ENCODE results near the gene LETM1. TPM values are rescaled to one million over a fixed set of nuclear protein-coding genes. Genes with fewer than 3 reads are reported as not detected.

The LETM1 gene
- total and polyA plus RNA-seq, 2 of the 8 experiments (the other 6 are each of a cell fraction or from before 2014, with no cell fraction given): 19.8 to 50.1 TPM

DNA sequence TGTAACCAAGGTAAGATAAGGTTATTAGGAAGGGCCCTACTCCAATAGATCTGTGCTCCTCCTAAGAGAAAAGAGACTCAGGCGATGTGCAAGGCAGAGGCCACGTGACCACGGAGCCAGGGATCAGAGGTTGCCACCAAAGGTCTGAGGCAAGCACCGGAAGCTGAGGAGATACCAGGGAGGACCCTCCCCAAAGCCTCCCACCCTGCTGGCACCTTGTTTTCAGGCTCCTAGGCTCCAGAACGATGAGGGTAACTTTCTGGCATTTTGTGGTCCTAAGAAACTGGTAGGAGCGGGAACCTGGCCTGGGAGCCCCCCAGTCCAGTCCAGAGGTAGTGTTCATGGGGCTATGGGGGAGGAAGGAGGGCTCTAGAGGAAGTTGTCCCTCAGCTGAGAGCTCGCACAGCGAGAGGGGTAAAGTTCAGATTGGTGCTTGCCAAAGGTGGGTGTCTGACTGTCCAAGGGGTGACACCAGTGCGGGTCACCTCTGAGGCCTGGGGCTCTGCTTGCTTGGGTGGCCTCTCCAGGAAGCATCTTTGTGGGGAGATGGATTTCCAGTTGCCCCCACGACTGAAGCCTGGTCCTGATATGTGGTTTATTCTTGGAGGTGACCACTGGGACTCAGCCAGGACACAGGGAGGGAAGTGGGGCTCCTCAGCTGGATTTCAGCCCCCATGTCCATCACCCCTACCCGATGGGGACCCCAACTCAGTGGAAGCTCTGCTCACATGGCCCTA lies 7.5 kb upstream of the LETM1 start:
- CTCF ChIA-PET (ENCODE audit: partially characterized antibody): interaction anchor here (0.5 to 2.0 kb wide), 8 partner anchors 10 to 758 kb away, joined by 3 to 9 read pairs (median 4); no protein-coding TSS in a partner anchor
- Histone ChIP-seq H3K18ac (ENCODE audit: extremely low read depth, low read length) (no peak overlapping the region), H3K36me3 (ENCODE audit: control insufficient read depth in 2 of 4, insufficient read depth in 4 of 4, low read length in 3 of 4) (no peaks in the 10 kb centered on the region), H2AK5ac (ENCODE audit: low read depth, low read length) (no peak overlapping the region), H3K14ac (ENCODE audit: insufficient read length) (no peak overlapping the region), H4K20me1 (replicated peaks in 1 of 2; ENCODE audit: control insufficient read depth in 1 of 2, insufficient read depth in 2 of 2, low read length in 2 of 2) (peaks cover 5 to 14% of the 10 kb centered on the region in 2 experiments), H2BK20ac (ENCODE audit: low read length) (no peak overlapping the region), H3K23ac (ENCODE audit: insufficient read length) (no peak overlapping the region), H3K56ac (replicated peaks; ENCODE audit: insufficient read length, low read depth, low read length) (no peak overlapping the region), H3K27ac (ENCODE audit: low read depth, low read length) (no peak overlapping the region), H2BK5ac (ENCODE audit: low read depth, low read length) (no peak overlapping the region), H3K4me1 (replicated peaks in 1 of 4; ENCODE audit: control insufficient read depth in 3 of 4, insufficient read depth in 4 of 4, low read length in 3 of 4) (no peaks in the 10 kb centered on the region; a peak in 2 of 7 replicates), H3K79me1 (ENCODE audit: low read depth, low read length) (no peaks in the 10 kb centered on the region), H3K27me3 (replicated peaks in 1 of 4; ENCODE audit: control insufficient read depth in 3 of 4, extremely low read depth in 1 of 4, insufficient read depth in 3 of 4, low read length in 3 of 4) (peaks cover 66 to 98% (median 95%) of the 10 kb centered on the region in 4 experiments), H3K4me3 (ENCODE audit: extremely low read depth in 1 of 4, insufficient read depth in 2 of 4, low read depth in 3 of 4, low read length in 4 of 4) (no peak overlapping the region), H4K91ac (replicated peaks; ENCODE audit: insufficient read length, low read length) (no peak overlapping the region), H3K79me2 (ENCODE audit: control insufficient read depth in 1 of 2, insufficient read depth in 2 of 2, low read length in 2 of 2) (no peaks in the 10 kb centered on the region), H2BK12ac (ENCODE audit: low read depth, low read length) (no peak overlapping the region), H3K4me2 (ENCODE audit: insufficient read depth in 1 of 2, low read depth in 2 of 2, low read length in 2 of 2) (no peak overlapping the region; a peak in 1 of 4 replicates), H4K8ac (ENCODE audit: extremely low read depth, insufficient read depth, low read length) (no peak overlapping the region), H3K9me3 (ENCODE audit: insufficient read depth in 2 of 2, low read depth in 1 of 2, low read length in 1 of 2) (no peaks in the 10 kb centered on the region), H2AFZ (ENCODE audit: low read length) (no peak overlapping the region), H2BK15ac (ENCODE audit: low read length) (no peak overlapping the region), H3K4ac (replicated peaks; ENCODE audit: insufficient read length, low read depth, low read length) (no peak overlapping the region), H4K5ac (ENCODE audit: insufficient read length, low read depth, low read length) (no peak overlapping the region), H2BK120ac (replicated peaks; ENCODE audit: low read depth, low read length) (no peak overlapping the region), H3K23me2 (ENCODE audit: low read depth, low read length) (peaks cover 4% of the 10 kb centered on the region; the same call in 1 of the 2 replicates), H3K9ac (replicated peaks in 1 of 4; ENCODE audit: extremely low read depth in 1 of 4, low read depth in 3 of 4, low read length in 3 of 4) (no peak overlapping the region)
- WGBS, 2 experiments (ENCODE audit: extremely low coverage in 1 of 2, insufficient coverage in 1 of 2, insufficient read length in 1 of 2, insufficient replicate concordance in 2 of 2, low coverage in 1 of 2, low lambda C conversion rate in 2 of 2, missing lambda C conversion rate in 1 of 2): 83% methylated on average over 10 of the region's 11 CpGs; no CpG with 5 or more reads in 1 of the 2 experiments
- DNase-seq (ENCODE audit: low read depth in 1 of 2, low spot score in 2 of 2): no peak
- no peak for FAIRE-seq
- POLR2A ChIA-PET (ENCODE audit: partially characterized antibody): no interaction called here
- no peak for TF ChIP-seq CEBPB (IDR thresholded peaks at IDR 0.05; ENCODE audit: low read depth, low read length)
- no peak for TF ChIP-seq POLR2A (IDR thresholded peaks at IDR 0.05; ENCODE audit: control extremely low read depth in 1 of 2, low read depth in 2 of 2, low read length in 2 of 2)
- no peak for TF ChIP-seq HDAC6 (IDR thresholded peaks at IDR 0.05; ENCODE audit: low read depth, low read length)
- TF ChIP-seq TEAD4 (IDR thresholded peaks at IDR 0.05; ENCODE audit: low read depth, low read length): no peak
- TF ChIP-seq POU5F1 (IDR thresholded peaks at IDR 0.05; ENCODE audit: low read depth, low read length): no peak
- no peak for TF ChIP-seq KDM5A (IDR thresholded peaks at IDR 0.05; ENCODE audit: low read length)
- TF ChIP-seq SAP30 (IDR thresholded peaks at IDR 0.05; ENCODE audit: insufficient read depth, insufficient replicate concordance, low read length): no peak
- TF ChIP-seq CBX5 (IDR thresholded peaks at IDR 0.05; ENCODE audit: low read depth, low read length): no peak
- TF ChIP-seq TAF1 (IDR thresholded peaks at IDR 0.05; ENCODE audit: low read depth, low read length): no peak
- TF ChIP-seq JUN (IDR thresholded peaks at IDR 0.05; ENCODE audit: low read depth, low read length): no peak
- no peak for TF ChIP-seq EZH2 (IDR thresholded peaks at IDR 0.05; ENCODE audit: low read depth, low read length, severe bottlenecking)
